CD14-positive monocyte (primary cell): ENCODE results near the gene GALNT1. TPM values are rescaled to one million over a fixed set of nuclear protein-coding genes. Genes with fewer than 3 reads are reported as not detected.

ENCODE experiments used
- DNase-seq, 3 donors: peaks; one replicate each; pipeline ENCODE4 v3.0.0-alpha.2; 2011 to 2022
- H2AFZ ChIP-seq: 2 replicates; pipeline ENCODE4 v1.6.0; 2012; ENCODE audit warnings: mild to moderate bottlenecking, low read depth, low read length, inconsistent platforms; ENCODE audit not compliant: insufficient read depth, poor library complexity, severe bottlenecking
- H3K27ac ChIP-seq, 2 donors: 1 replicate in 1 of 2; 2 replicates in 1 of 2; pipeline ENCODE4 v1.5.1; 2012 to 2013; ENCODE audit warnings: low read length in 2 of 2, control low read depth in 1 of 2, inconsistent platforms in 1 of 2, low read depth in 1 of 2, mild to moderate bottlenecking in 1 of 2
- H3K27me3 ChIP-seq, 2 donors: one replicate each; pipeline versions ENCODE4 v1.6.0 to v1.6.1; 2011 to 2013; ENCODE audit warnings: low read length in 2 of 2; ENCODE audit not compliant: control insufficient read depth in 2 of 2, insufficient read depth in 2 of 2
- H3K36me3 ChIP-seq, 2 donors: replicated peaks in 1 of 2; 1 replicate in 1 of 2; 2 replicates in 1 of 2; pipeline versions ENCODE4 v1.5.1 to v1.6.1; 2012 to 2013; ENCODE audit warnings: low read length in 2 of 2, control low read depth in 1 of 2, inconsistent platforms in 1 of 2, mild to moderate bottlenecking in 1 of 2; ENCODE audit not compliant: insufficient read depth in 2 of 2, control insufficient read depth in 1 of 2
- H3K4me1 ChIP-seq, 2 donors: 1 replicate in 1 of 2; 2 replicates in 1 of 2; pipeline versions ENCODE4 v1.5.1 to v1.6.1; 2012 to 2013; ENCODE audit warnings: low read length in 2 of 2, control low read depth in 1 of 2, inconsistent platforms in 1 of 2, mild to moderate bottlenecking in 1 of 2, moderate library complexity in 1 of 2; ENCODE audit not compliant: insufficient read depth in 2 of 2, control insufficient read depth in 1 of 2
- H3K4me2 ChIP-seq: replicated peaks from 2 replicates; pipeline ENCODE3; 2012; ENCODE audit warnings: low read length, moderate library complexity, mild to moderate bottlenecking; ENCODE audit not compliant: poor library complexity, severe bottlenecking; ENCODE audit errors: extremely low read depth
- H3K4me3 ChIP-seq, 3 experiments: fragments of 200-600 bp in 1 of 3; sonication (generic) in 1 of 3; replicated peaks in 1 of 3; 1 replicate in 2 of 3; 2 replicates in 1 of 3; pipeline ENCODE4 v1.5.1; 2011 to 2013; ENCODE audit warnings: low read length in 3 of 3, mild to moderate bottlenecking in 3 of 3, control low read depth in 2 of 3, low read depth in 2 of 3, inconsistent platforms in 1 of 3, moderate library complexity in 1 of 3
- H3K79me2 ChIP-seq: 2 replicates; pipeline ENCODE4 v1.6.0; 2012; ENCODE audit warnings: mild to moderate bottlenecking, control low read depth, inconsistent platforms, low read length, moderate library complexity; ENCODE audit not compliant: insufficient read depth
- H3K9ac ChIP-seq: 2 replicates; pipeline ENCODE4 v1.6.0; 2017; ENCODE audit warnings: low read length, mild to moderate bottlenecking; ENCODE audit not compliant: insufficient read depth, poor library complexity, severe bottlenecking
- H3K9me3 ChIP-seq, 2 donors: replicated peaks in 1 of 2; 1 replicate in 1 of 2; 2 replicates in 1 of 2; pipeline versions ENCODE4 v1.5.1 to v1.6.1; 2012 to 2013; ENCODE audit warnings: low read length in 2 of 2, control low read depth in 1 of 2; ENCODE audit not compliant: control insufficient read depth in 1 of 2, insufficient read depth in 1 of 2
- H4K20me1 ChIP-seq: 2 replicates; pipeline ENCODE4 v1.6.0; 2012; ENCODE audit warnings: mild to moderate bottlenecking, low read length, control low read depth, moderate library complexity; ENCODE audit not compliant: insufficient read depth
- H3K27ac Mint-ChIP-seq, 7 donors: one replicate each; pipeline ENCODE4 v1.8.0; 2020; ENCODE audit warnings: mild to moderate bottlenecking in 7 of 7, mixed read lengths in 7 of 7, moderate library complexity in 6 of 7, inconsistent platforms in 2 of 7
- H3K27me3 Mint-ChIP-seq, 3 donors: one replicate each; pipeline ENCODE4 v1.8.0; 2021 to 2022; ENCODE audit warnings: low read depth in 3 of 3, mild to moderate bottlenecking in 3 of 3, mixed read lengths in 3 of 3, moderate library complexity in 3 of 3, inconsistent platforms in 1 of 3
- H3K36me3 Mint-ChIP-seq, 2 donors: one replicate each; pipeline ENCODE4 v1.8.0; 2020; ENCODE audit warnings: mixed read lengths in 2 of 2, inconsistent platforms in 1 of 2, mild to moderate bottlenecking in 1 of 2
- H3K4me1 Mint-ChIP-seq: one replicate; pipeline ENCODE4 v1.8.0; 2020; ENCODE audit warnings: mild to moderate bottlenecking, mixed read lengths
- H3K4me3 Mint-ChIP-seq, 2 donors: one replicate each; pipeline ENCODE4 v1.8.0; 2020; ENCODE audit warnings: mild to moderate bottlenecking in 2 of 2, mixed read lengths in 2 of 2, moderate library complexity in 1 of 2
- H3K9me3 Mint-ChIP-seq, 7 donors: one replicate each; pipeline ENCODE4 v1.8.0; 2020 to 2022; ENCODE audit warnings: mixed read lengths in 7 of 7, mild to moderate bottlenecking in 6 of 7, moderate library complexity in 6 of 7, inconsistent platforms in 2 of 7
- WGBS: methylation state at CpG from one replicate; pipeline ENCODE4 v1.1.5; 2013; ENCODE audit warnings: missing lambda C conversion rate; ENCODE audit not compliant: insufficient coverage; 5-methylcytosine and 5-hydroxymethylcytosine counted together
- intact Hi-C, 2 donors: fragments of 100-400 bp; cut with micrococcal nuclease; formaldehyde crosslinking; loops; one replicate each; pipeline versions ENCODE4 v1.15.0 to v1.15.1; 2023
- polyA plus RNA-seq, 3 donors: library from polyadenylated mRNA; depleted of rRNA in 1 of 3; unstranded in 2 of 3; stranded (reverse) in 1 of 3; fragments of 300-500 nt in 2 of 3; fragments of >200 nt in 1 of 3; fragmentation: Illumina TruSeq in 2 of 3; gene quantifications; 1 replicate in 2 of 3; 2 replicates in 1 of 3; pipeline ENCODE4 v1.2.3, GENCODE V29; 2012 to 2021
- TF ChIP-seq, protein P1 (sequence below): fragments of 200-600 bp; IDR thresholded peaks from one replicate; pipeline ENCODE4 v1.8.0; 2022; ENCODE audit warnings: antibody characterized with exemption, mild to moderate bottlenecking

Gene GALNT1
- polyA plus RNA-seq, 3 donors, result 16.8 to 58.5 (median 22.9) TPM

DNA sequence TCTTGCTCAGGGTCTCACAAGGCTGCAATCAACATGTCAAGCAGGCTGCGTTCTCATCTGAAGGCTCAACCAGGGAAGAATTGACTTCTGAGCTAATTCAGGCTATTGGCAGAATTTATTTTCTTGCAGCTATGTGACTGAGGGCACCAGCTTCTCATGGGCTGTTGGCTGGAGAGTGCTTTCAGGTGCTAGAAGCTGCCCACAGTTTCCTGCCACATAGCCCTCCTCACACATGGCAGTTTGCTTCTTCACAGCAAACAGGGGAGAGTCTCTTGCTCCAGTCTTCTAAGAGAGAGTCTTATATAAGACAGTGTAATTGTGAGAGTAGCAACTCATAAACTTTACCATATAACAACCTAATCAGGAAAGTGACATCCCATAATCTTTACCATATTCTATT, 46.2 kb upstream of the GALNT1 start:
- intact Hi-C loops, result no loop called here

DNA sequence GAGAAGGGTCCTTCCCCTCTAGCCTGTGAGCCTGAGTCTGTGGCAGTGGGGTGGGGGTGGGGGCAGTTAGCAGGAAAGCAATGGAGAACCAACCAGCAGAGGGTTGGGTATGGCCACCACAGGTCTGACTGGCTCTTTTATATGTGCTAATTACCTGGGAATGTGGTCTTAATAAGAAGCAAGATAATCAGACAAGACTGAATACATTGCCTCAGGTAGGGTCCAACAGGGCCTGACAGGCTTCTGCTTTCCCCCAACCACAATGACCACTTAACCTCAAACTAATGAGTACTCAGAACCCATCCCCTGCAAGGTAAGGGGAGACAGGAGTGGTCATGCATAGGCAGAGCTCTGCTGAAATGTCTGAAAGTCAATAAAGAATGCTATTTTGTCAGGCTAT, 39.2 kb upstream of the GALNT1 start:
- DNase-seq, result no peak
- intact Hi-C loops, result no loop called here
- H3K9me3 ChIP-seq, result no peaks in the 10 kb centered on the region
- H3K4me3 ChIP-seq, result no peak overlapping the region
- no peaks in the 10 kb centered on the region for H3K36me3 ChIP-seq
- no peaks in the 10 kb centered on the region for H3K4me1 Mint-ChIP-seq
- H3K27me3 Mint-ChIP-seq, result peaks cover 0 to 4% (median 2%) of the 10 kb centered on the region in 3 donors
- H3K27ac ChIP-seq, result no peak overlapping the region
- H4K20me1 ChIP-seq, result no peaks in the 10 kb centered on the region
- no peak overlapping the region for H3K27ac Mint-ChIP-seq
- no peak overlapping the region for H2AFZ ChIP-seq
- TF ChIP-seq, protein P1, sequence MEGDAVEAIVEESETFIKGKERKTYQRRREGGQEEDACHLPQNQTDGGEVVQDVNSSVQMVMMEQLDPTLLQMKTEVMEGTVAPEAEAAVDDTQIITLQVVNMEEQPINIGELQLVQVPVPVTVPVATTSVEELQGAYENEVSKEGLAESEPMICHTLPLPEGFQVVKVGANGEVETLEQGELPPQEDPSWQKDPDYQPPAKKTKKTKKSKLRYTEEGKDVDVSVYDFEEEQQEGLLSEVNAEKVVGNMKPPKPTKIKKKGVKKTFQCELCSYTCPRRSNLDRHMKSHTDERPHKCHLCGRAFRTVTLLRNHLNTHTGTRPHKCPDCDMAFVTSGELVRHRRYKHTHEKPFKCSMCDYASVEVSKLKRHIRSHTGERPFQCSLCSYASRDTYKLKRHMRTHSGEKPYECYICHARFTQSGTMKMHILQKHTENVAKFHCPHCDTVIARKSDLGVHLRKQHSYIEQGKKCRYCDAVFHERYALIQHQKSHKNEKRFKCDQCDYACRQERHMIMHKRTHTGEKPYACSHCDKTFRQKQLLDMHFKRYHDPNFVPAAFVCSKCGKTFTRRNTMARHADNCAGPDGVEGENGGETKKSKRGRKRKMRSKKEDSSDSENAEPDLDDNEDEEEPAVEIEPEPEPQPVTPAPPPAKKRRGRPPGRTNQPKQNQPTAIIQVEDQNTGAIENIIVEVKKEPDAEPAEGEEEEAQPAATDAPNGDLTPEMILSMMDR, result no peak
- H3K27me3 ChIP-seq, result no peaks in the 10 kb centered on the region
- no peak overlapping the region for H3K4me2 ChIP-seq
- no peak overlapping the region for H3K4me3 Mint-ChIP-seq
- no peak overlapping the region for H3K9ac ChIP-seq
- H3K4me1 ChIP-seq, result no peaks in the 10 kb centered on the region
- no peaks in the 10 kb centered on the region for H3K79me2 ChIP-seq
- H3K36me3 Mint-ChIP-seq, result no peaks in the 10 kb centered on the region
- H3K9me3 Mint-ChIP-seq, result peaks cover 0 to 5% (median 3%) of the 10 kb centered on the region in 7 donors

More for the DNA sequence above, 46.2 kb upstream of the GALNT1 start:
- Mint-ChIP-seq H3K36me3 (no peaks in the 10 kb centered on the region), H3K27ac (no peak overlapping the region), H3K4me3 (no peak overlapping the region), H3K9me3 (peaks cover 8 to 25% (median 15%) of the 10 kb centered on the region in 7 donors), H3K4me1 (no peaks in the 10 kb centered on the region), H3K27me3 (peaks cover 0 to 5% (median 0%) of the 10 kb centered on the region in 3 donors)
- H3K79me2 ChIP-seq, result no peaks in the 10 kb centered on the region
- no peak overlapping the region for H3K4me2 ChIP-seq
- H3K27me3 ChIP-seq, result no peaks in the 10 kb centered on the region
- no peak overlapping the region for H3K27ac ChIP-seq
- TF ChIP-seq, protein P1, result no peak
- H3K36me3 ChIP-seq, result no peaks in the 10 kb centered on the region
- no peak overlapping the region for H2AFZ ChIP-seq
- 100% methylated on average over 1 of the region's 1 CpG for WGBS
- H3K4me3 ChIP-seq, result no peak overlapping the region
- H4K20me1 ChIP-seq, result no peaks in the 10 kb centered on the region
- no peak overlapping the region for H3K9ac ChIP-seq
- peaks cover 6 to 9% of the 10 kb centered on the region in 2 donors for H3K9me3 ChIP-seq
- DNase-seq, result no peak
- no peaks in the 10 kb centered on the region for H3K4me1 ChIP-seq
